Left forelimb (tissue), 1 donor: ENCODE results near the gene CYS1.
"Not testable (repeated sequence)": the region's sequence is repeated elsewhere in the genome, so short reads cannot be mapped to it uniquely, and the experiment has no call there.

Experiments used
- DNase-seq: peaks from one replicate; pipeline ENCODE4 v3.0.0-alpha.2; 2018; ENCODE audit warnings: low spot score

Gene CYS1

DNA sequence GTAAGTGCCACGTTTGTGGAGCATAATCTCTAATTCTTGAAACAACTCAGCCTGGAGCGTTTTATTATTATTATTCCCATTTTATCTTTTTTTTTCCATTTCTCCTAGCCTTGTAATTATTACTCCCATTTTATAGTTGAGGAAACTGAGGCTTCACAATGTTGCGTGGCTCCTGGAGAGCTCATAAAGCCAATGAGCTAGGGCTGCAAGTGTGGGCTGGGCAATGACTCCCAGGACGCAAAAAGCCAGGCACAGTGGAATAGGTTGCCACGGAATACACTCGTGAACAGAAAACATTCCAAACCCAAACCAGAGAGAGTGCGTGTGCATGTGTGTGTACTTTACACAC lies 50.4 kb downstream of the CYS1 start:
- DNase-seq = no peak

- DNase-seq = no peak
Measured at GRCh38 chr2:10028988-10029874, 51.0 kb downstream of the CYS1 start.

DNA sequence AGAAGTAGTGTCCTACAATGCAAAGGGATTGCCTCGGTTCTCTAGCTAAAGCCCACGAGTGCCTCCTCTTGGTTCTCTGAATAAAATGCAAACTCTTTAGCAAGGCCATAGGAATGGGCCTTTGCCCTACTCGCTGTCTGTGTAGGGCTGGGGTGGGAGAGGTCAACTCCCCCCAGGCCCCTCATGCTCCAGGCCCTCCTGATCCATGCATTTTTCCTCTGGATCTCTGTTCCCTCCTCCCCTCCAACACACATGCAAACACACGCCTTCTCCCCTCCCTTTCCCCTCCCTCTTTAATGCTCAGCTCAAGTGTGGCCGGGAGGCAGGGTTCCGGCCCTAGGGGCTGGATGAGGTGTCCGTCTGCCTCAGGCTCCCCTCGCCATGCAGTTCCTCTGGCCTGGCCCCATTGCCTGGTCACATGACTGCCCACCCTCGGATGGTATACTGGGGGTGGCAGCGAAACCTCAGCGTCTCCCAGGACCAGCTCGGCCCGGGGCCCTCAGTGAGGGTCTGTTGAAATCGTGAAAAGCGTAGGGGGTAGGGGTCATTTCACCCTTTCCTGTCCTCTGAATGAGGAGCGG lies 51.7 kb downstream of the CYS1 start:
- DNase-seq = no peak

GRCh38 chr2:10027660-10028330 lies 52.4 kb downstream of the CYS1 start:
- no peak for DNase-seq

GRCh38 chr2:10026940-10027569 lies 53.2 kb downstream of the CYS1 start:
- no peak for DNase-seq

- DNase-seq = no peak
Measured at GRCh38 chr2:10022966-10023662, 57.1 kb downstream of the CYS1 start.

- DNase-seq = no peak
Measured at GRCh38 chr2:10022445-10022844, 57.8 kb downstream of the CYS1 start.

- no peak for DNase-seq
Measured at GRCh38 chr2:10022041-10022421, 58.2 kb downstream of the CYS1 start.

DNA sequence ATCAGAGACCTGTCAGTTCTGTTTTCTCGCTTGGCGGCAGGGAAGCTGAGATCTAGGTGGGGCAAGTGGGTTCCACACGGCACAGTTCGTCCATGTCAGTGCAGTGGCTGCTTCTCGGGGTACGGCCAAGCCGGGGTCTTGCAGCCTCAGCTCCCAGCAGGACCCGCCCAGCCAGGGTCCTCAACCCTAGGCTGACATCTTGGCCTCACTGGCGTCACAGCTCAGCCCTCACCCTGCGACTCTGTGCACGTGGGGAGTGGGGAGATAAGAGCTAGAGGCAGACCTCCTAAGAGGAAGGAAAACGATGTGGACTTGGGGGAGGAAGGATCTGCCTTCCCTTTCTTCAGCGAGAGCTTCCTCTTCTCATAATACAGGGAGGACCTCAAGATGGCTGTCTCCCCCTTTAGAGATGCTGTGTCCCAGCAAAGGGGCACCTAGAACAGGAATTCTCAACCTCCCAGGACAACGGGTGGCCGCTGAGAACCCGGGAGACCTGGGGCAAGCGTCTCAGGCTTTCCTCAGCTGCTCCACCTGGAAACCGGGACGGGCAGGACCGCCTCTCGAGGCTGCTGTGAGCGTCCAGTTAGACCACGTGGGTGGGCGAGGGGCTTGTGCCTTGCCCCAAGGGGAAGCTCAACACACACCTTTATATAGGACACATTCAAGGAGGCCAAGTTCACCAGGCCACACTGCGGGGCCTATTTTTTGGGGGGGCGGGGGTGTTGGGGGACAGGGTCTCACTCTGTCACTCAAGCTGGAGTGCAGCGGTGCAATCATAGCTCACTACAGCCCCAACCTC lies 60.4 kb downstream of the CYS1 start:
- no peak for DNase-seq

DNA sequence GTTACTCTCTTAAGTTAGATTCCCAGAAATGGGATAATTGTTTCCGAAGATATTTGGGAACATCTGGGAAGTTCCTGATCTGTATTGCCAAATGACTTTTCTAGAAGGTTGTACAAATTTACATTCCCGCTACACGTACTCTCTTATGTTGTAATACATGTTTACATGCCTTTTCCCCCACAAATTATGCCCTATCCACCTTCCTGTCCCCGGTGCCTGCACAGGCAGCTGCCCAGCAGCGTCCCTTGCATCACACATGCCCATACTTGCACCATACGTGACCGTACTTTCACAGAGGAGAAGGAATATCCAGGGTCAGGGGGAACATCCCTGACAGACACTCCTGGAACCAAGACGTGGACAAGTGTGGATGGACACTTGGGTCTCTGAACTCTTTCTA lies 61.0 kb downstream of the CYS1 start:
- no peak for DNase-seq

DNA sequence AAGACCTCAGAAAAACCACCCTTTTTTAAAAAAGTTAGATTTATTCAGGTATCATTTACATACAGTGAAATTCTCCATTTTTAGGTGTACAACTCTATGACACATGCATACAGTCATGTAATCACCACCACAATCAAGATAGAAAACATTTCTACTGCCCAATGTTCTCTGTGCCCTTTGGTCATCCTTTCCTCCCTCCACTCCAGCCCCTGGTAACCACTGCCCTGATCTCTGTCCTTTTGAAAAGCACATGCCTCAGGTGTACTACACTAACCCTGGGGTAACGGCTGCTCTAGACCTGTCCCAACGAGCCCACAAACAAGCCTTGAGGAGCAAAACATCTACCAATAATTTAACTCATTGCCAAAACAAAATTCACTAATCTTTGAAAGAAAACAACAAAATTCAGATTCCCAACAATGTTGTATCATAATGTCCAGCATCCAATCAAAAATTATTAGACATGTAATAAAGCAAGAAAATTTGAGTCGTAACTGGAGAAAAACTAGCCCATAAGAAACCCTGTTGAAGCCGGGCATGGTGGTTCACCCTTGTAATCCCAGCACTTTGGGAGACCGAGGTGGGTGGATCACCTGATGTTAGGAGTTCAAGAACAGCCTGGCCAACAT lies 62.8 kb downstream of the CYS1 start:
- DNase-seq = no peak

GRCh38 chr2:10016802-10017258 lies 63.4 kb downstream of the CYS1 start:
- no peak for DNase-seq

- no peak for DNase-seq
Measured at GRCh38 chr2:10016001-10016801, 64.0 kb downstream of the CYS1 start.

DNA sequence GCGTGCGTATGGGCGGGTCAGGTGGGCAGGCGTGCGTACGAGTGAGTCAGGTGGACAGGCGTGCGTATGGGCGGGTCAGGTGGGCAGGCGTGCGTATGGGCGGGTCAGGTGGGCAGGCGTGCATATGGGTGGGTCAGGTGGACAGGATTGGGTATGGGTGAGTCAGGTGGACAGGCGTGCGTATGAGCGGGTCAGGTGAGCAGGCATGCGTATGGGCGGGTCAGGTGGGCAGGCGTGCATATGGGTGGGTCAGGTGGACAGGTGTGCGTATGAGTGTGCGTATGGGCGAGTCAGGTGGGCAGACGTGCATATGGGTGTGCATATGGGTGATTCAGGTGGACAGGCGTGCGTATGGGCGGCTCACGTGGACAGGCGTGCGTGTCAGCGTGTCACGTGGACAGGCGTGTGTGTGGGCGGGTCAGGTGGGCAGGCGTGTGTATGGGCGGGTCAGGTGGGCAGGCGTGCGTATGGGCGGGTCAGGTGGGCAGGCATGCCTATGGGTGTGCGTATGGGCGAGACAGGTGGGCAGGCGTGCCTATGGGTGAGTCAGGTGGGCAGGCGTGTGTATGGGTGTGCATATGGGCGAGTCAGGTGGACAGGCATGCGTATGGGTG lies 64.7 kb downstream of the CYS1 start:
- DNase-seq = not testable (repeated sequence)

DNA sequence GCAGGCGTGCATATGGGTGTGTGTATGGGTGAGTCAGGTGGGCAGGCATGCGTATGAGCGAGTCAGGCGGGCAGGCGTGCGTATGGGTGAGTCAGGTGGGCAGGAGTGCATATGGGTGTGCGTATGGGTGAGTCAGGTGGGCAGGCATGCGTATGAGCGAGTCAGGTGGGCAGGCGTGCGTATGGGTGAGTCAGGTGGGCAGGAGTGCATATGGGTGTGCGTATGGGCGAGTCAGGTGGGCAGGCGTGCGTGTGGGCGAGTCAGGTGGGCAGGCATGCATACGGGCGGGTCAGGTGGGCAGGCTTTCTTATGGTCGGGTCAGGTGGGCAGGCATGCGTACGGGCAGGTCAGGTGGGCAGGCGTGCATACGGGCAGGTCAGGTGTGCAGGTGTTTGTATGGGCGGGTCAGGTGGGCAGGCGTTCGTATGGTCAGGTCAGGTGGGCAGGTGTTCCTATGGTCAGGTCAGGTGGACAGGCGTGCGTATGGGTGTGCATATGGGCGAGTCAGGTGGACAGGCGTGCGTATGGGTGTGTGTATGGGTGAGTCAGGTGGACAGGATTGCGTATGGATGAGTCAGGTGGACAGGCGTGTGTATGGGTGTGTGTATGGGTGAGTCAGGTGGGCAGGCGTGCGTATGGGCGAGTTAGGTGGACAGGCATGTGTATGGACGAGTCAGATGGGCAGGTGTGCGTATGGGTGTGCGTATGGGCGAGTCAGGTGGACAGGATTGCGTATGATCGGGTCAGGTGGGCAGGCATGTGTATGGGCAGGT lies 65.6 kb downstream of the CYS1 start:
- DNase-seq = no peak

- DNase-seq = not testable (repeated sequence)
Measured at GRCh38 chr2:10013651-10014417, 66.4 kb downstream of the CYS1 start.

- DNase-seq = no peak
Measured at GRCh38 chr2:10012963-10013461, 67.2 kb downstream of the CYS1 start.
